Esophagus (tissue), 2 donors: Measurements from ENCODE around the gene FOXA3. TPM values are rescaled to one million over a fixed set of nuclear protein-coding genes. Genes with fewer than 3 reads are reported as not detected.

Experiments
- polyA plus RNA-seq, 2 donors: library from polyadenylated mRNA; stranded (reverse); fragments of 200-250 nt; gene quantifications; one replicate each; pipeline ENCODE4 v1.2.3, GENCODE V29; 2013
- donor health status: healthy with polysubstance abuse.
- donor health status: Bipolar disorder and iron deficiency.

FOXA3 gene
- polyA plus RNA-seq, 2 donors = 0.02 to 0.10 TPM

Other genes starting within 250 kb of the FOXA3 start
- 10 to 100 TPM; 55.3 to 56.5 TPM for gene EML2, start 224.9 kb upstream of the FOXA3 start, polyA plus RNA-seq
- 1 to 10 TPM in 1 of 2 donors, under 1 TPM in 1; 0.62 to 2.1 TPM for gene GIPR, start 196.1 kb upstream of the FOXA3 start, polyA plus RNA-seq
- 100 to 1,000 TPM; 291 to 376 TPM for gene SNRPD2, start 172.4 kb upstream of the FOXA3 start, polyA plus RNA-seq
- 1 to 10 TPM; 3.9 to 6.8 TPM for gene QPCTL, start 171.7 kb upstream of the FOXA3 start, polyA plus RNA-seq
- 10 to 100 TPM; 13.9 TPM for gene FBXO46, start 133.4 kb upstream of the FOXA3 start, polyA plus RNA-seq
- not detected for gene MEIOSIN, start 130.9 kb upstream of the FOXA3 start, polyA plus RNA-seq
- 1 to 10 TPM; 8.2 to 9.8 TPM for gene SIX5, start 95.1 kb upstream of the FOXA3 start, polyA plus RNA-seq
- gene DMPK, start 81.8 kb upstream of the FOXA3 start, polyA plus RNA-seq = 100 to 1,000 TPM in 1 of 2 donors, 10 to 100 TPM in 1; 26.0 to 133 TPM
- gene DMWD, start 71.5 kb upstream of the FOXA3 start, polyA plus RNA-seq = 10 to 100 TPM; 12.4 to 34.6 TPM
- gene RSPH6A, start 49.0 kb upstream of the FOXA3 start, polyA plus RNA-seq = under 1 TPM in 1 of 2 donors, not detected in 1; 0.16 TPM
- 10 to 100 TPM; 31.3 to 76.3 TPM for gene SYMPK, start 1.2 kb upstream of the FOXA3 start, polyA plus RNA-seq
- 10 to 100 TPM in 1 of 2 donors, 1 to 10 TPM in 1; 9.0 to 10.6 TPM for gene IRF2BP1, start 21.8 kb downstream of the FOXA3 start, polyA plus RNA-seq
- gene MYPOP, start 38.3 kb downstream of the FOXA3 start, polyA plus RNA-seq = 1 to 10 TPM; 3.2 to 3.5 TPM
- not detected for gene NANOS2, start 50.5 kb downstream of the FOXA3 start, polyA plus RNA-seq
- 1 to 10 TPM in 1 of 2 donors, under 1 TPM in 1; 0.31 to 1.0 TPM for gene NOVA2, start 109.5 kb downstream of the FOXA3 start, polyA plus RNA-seq
- gene CCDC61, start 131.1 kb downstream of the FOXA3 start, polyA plus RNA-seq = 10 to 100 TPM in 1 of 2 donors, 1 to 10 TPM in 1; 8.1 to 12.3 TPM
- not detected for gene PGLYRP1, start 158.7 kb downstream of the FOXA3 start, polyA plus RNA-seq
- gene IGFL4, start 176.7 kb downstream of the FOXA3 start, polyA plus RNA-seq = under 1 TPM; 0.02 to 0.16 TPM